ENCODE data around the gene KCNQ1.

The KCNQ1 gene

GRCh38 chr11:2858995-2859698 lies 414.3 kb downstream of the KCNQ1 start:
- DNase-seq = no peak

- no peak for DNase-seq
Observed at GRCh38 chr11:2859699-2860037, 414.9 kb downstream of the KCNQ1 start.

- DNase-seq = no peak
Observed at GRCh38 chr11:2860636-2861035, 415.8 kb downstream of the KCNQ1 start.

- no peak for DNase-seq
Observed at GRCh38 chr11:2862395-2863275, 417.8 kb downstream of the KCNQ1 start.

- no peak for DNase-seq
Observed at GRCh38 chr11:2863276-2863618, 418.4 kb downstream of the KCNQ1 start.

GRCh38 chr11:2864901-2865300 lies 420.1 kb downstream of the KCNQ1 start:
- no peak for DNase-seq

- DNase-seq = no peak
Observed at GRCh38 chr11:2865922-2866577, 421.2 kb downstream of the KCNQ1 start.

GRCh38 chr11:2867142-2867541 lies 422.3 kb downstream of the KCNQ1 start:
- no peak for DNase-seq

- DNase-seq = no peak
Observed at GRCh38 chr11:2867722-2868505, 423.1 kb downstream of the KCNQ1 start.

GRCh38 chr11:2868506-2869133 lies 423.8 kb downstream of the KCNQ1 start:
- DNase-seq = no peak

GRCh38 chr11:2869134-2869526 lies 424.3 kb downstream of the KCNQ1 start:
- no peak for DNase-seq

GRCh38 chr11:2869561-2870427 lies 425.0 kb downstream of the KCNQ1 start:
- DNase-seq = no peak

GRCh38 chr11:2870460-2870859 lies 425.7 kb downstream of the KCNQ1 start:
- no peak for DNase-seq

- DNase-seq = no peak
Observed at GRCh38 chr11:2870969-2871680, 426.3 kb downstream of the KCNQ1 start.

GRCh38 chr11:2874963-2875362 lies 430.2 kb downstream of the KCNQ1 start:
- DNase-seq = no peak

- DNase-seq = no peak
Observed at GRCh38 chr11:2877474-2877873, 432.7 kb downstream of the KCNQ1 start.

- DNase-seq = no peak
Observed at GRCh38 chr11:2878782-2879181, 434.0 kb downstream of the KCNQ1 start.

GRCh38 chr11:2880646-2881045 lies 435.8 kb downstream of the KCNQ1 start:
- no peak for DNase-seq

GRCh38 chr11:2881076-2881980 lies 436.5 kb downstream of the KCNQ1 start:
- no peak for DNase-seq

GRCh38 chr11:2881981-2882375 lies 437.2 kb downstream of the KCNQ1 start:
- DNase-seq = no peak
